Measurements from ENCODE around the gene LSS.

DNA sequence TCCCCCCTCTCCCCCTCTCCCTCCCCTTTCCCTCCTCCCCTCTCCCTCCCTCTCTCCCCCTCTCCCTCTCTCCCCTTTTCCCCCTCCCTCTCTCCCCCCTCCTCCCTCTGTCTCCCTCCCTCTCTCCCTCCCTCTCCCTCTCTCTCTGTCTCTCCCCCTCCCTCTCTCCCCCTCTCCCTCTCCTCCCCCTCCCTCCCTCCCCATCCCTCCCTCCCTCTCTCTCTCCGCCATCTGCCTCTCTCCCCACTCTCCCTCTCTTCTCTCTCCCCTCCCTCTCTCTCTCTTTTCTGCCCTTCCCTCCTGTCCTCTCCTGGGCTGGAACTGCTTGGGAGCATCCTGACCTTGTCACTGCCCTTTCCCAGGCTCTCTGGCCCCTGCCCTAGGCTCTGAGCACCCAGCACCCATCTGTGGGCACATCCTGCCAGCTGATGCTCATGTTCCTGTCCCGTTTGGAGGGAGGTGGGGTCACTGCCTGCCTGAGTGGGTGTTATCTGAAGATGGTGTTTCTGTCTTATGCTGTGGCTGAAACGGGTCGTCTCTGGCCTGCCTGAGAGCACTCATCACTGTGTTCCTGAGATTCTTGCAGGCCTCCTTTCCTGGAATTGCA, 84.0 kb downstream of the LSS start:
- TF ChIP-seq, protein P1, sequence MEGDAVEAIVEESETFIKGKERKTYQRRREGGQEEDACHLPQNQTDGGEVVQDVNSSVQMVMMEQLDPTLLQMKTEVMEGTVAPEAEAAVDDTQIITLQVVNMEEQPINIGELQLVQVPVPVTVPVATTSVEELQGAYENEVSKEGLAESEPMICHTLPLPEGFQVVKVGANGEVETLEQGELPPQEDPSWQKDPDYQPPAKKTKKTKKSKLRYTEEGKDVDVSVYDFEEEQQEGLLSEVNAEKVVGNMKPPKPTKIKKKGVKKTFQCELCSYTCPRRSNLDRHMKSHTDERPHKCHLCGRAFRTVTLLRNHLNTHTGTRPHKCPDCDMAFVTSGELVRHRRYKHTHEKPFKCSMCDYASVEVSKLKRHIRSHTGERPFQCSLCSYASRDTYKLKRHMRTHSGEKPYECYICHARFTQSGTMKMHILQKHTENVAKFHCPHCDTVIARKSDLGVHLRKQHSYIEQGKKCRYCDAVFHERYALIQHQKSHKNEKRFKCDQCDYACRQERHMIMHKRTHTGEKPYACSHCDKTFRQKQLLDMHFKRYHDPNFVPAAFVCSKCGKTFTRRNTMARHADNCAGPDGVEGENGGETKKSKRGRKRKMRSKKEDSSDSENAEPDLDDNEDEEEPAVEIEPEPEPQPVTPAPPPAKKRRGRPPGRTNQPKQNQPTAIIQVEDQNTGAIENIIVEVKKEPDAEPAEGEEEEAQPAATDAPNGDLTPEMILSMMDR (IDR thresholded peaks at IDR 0.05) = no peak
- TF ChIP-seq POLR2A (IDR thresholded peaks at IDR 0.05) = no peak
